Measurements from ENCODE around the gene GJD2. TPM values are rescaled to one million over a fixed set of nuclear protein-coding genes. Genes with fewer than 3 reads are reported as not detected.

The GJD2 gene
- polyA plus RNA-seq, 1 of the 3 experiments (the other 2 are of a cell fraction): not detected

GRCh38 chr15:34795267-34796081 lies 40.7 kb upstream of the GJD2 start, which contains the start of gene ACTC1:
TSS of gene ACTC1 (minus strand) at chr15:34795549. CDS start at chr15:34794808, 741 bp downstream.
- Histone ChIP-seq H3K27me3 (ENCODE audit: insufficient read depth) (no peaks in the 10 kb centered on the region), H4K20me1 (ENCODE audit: insufficient read depth) (no peaks in the 10 kb centered on the region), H3K4me2 (no peak within 1 kb of the TSS), H3K9me3 (no peaks in the 10 kb centered on the region), H3K4me3 (ENCODE audit: low read depth in 2 of 2, low read length in 1 of 2) (no peak within 1 kb of the TSS), H3K79me2 (ENCODE audit: insufficient read depth) (no peaks in the 10 kb centered on the region), H2AFZ (ENCODE audit: low read depth) (no peak within 1 kb of the TSS), H3K4me1 (ENCODE audit: control insufficient read depth in 1 of 2, insufficient read depth in 2 of 2, low read depth in 1 of 2, low read length in 1 of 2) (peaks cover 7 to 13% of the 10 kb centered on the region in 2 experiments), H3K36me3 (replicated peaks in 1 of 2; ENCODE audit: control insufficient read depth in 1 of 2, insufficient read depth in 2 of 2, low read length in 1 of 2) (no peaks in the 10 kb centered on the region), H3K9ac (no peak within 1 kb of the TSS), H3K27ac (ENCODE audit: low read depth in 2 of 2, low read length in 1 of 2) (no peak within 1 kb of the TSS), H3F3A (replicated peaks; ENCODE audit: insufficient read depth) (no peaks in the 10 kb centered on the region), H3K9me2 (no peaks in the 10 kb centered on the region)
- TF ChIP-seq POLR2AphosphoS5 (IDR thresholded peaks at IDR 0.05; ENCODE audit: low read depth, low read length): no peak
- no peak for TF ChIP-seq TEAD4 (IDR thresholded peaks at IDR 0.05; ENCODE audit: borderline replicate concordance, insufficient read depth)
- no peak for TF ChIP-seq ELF1 (IDR thresholded peaks at IDR 0.05)
- TF ChIP-seq NRF1 (IDR thresholded peaks at IDR 0.05; ENCODE audit: low read depth, low read length): no peak
- no peak for TF ChIP-seq CHD2 (IDR thresholded peaks at IDR 0.05; ENCODE audit: low read length, partially characterized antibody)
- TF ChIP-seq, protein P1, sequence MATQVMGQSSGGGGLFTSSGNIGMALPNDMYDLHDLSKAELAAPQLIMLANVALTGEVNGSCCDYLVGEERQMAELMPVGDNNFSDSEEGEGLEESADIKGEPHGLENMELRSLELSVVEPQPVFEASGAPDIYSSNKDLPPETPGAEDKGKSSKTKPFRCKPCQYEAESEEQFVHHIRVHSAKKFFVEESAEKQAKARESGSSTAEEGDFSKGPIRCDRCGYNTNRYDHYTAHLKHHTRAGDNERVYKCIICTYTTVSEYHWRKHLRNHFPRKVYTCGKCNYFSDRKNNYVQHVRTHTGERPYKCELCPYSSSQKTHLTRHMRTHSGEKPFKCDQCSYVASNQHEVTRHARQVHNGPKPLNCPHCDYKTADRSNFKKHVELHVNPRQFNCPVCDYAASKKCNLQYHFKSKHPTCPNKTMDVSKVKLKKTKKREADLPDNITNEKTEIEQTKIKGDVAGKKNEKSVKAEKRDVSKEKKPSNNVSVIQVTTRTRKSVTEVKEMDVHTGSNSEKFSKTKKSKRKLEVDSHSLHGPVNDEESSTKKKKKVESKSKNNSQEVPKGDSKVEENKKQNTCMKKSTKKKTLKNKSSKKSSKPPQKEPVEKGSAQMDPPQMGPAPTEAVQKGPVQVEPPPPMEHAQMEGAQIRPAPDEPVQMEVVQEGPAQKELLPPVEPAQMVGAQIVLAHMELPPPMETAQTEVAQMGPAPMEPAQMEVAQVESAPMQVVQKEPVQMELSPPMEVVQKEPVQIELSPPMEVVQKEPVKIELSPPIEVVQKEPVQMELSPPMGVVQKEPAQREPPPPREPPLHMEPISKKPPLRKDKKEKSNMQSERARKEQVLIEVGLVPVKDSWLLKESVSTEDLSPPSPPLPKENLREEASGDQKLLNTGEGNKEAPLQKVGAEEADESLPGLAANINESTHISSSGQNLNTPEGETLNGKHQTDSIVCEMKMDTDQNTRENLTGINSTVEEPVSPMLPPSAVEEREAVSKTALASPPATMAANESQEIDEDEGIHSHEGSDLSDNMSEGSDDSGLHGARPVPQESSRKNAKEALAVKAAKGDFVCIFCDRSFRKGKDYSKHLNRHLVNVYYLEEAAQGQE (IDR thresholded peaks at IDR 0.05; ENCODE audit: low read depth, low read length): no peak
- TF ChIP-seq RFX5 (IDR thresholded peaks at IDR 0.05; ENCODE audit: low read length): no peak
- no peak for TF ChIP-seq GATA2 (CRISPR knock-in tag; IDR thresholded peaks at IDR 0.05)
- no peak for TF ChIP-seq JUND (IDR thresholded peaks at IDR 0.05)
- TF ChIP-seq EZH2phosphoT487 (IDR thresholded peaks at IDR 0.05; ENCODE audit: borderline replicate concordance, low read depth): no peak
- TF ChIP-seq SMC3 (IDR thresholded peaks at IDR 0.05; ENCODE audit: low read depth, low read length): no peak
- no peak for TF ChIP-seq RAD21 (IDR thresholded peaks at IDR 0.05; ENCODE audit: low read length)
- no peak for TF ChIP-seq MXI1 (IDR thresholded peaks at IDR 0.05; ENCODE audit: low read depth, low read length)
- no peak for TF ChIP-seq FOXJ3 (CRISPR knock-in tag; IDR thresholded peaks at IDR 0.05)
- ChIA-PET CTCF (no interaction called here), POLR2A (no interaction called here)
- WGBS (ENCODE audit: low lambda C conversion rate): 89% methylated on average over 28 of the region's 44 CpGs
- no peak for DNase-seq
